Tibial nerve (tissue), 4 donors: ENCODE measurements around the gene MIPEP.

ENCODE experiments used
- EP300 ChIP-seq, 2 donors: sonication (generic); formaldehyde crosslinking; IDR thresholded peaks; one replicate each; pipeline ENCODE4 v1.6.1; 2017; ENCODE audit warnings: antibody characterized with exemption in 2 of 2, mild to moderate bottlenecking in 1 of 2
- POLR2A ChIP-seq, 2 donors: fragments of 450-650 bp; IDR thresholded peaks; one replicate each; pipeline ENCODE4 v1.6.1; 2017; ENCODE audit warnings: antibody characterized with exemption in 2 of 2, mild to moderate bottlenecking in 2 of 2, moderate library complexity in 2 of 2
- TF ChIP-seq, protein P1 (sequence below), 5 experiments: fragments of 200-600 bp in 3 of 5; fragments of 450-650 bp in 2 of 5; sonication (generic) in 3 of 5; IDR thresholded peaks; one replicate each; pipeline ENCODE4 v1.5.1; 2016 to 2019; ENCODE audit warnings: antibody characterized with exemption in 5 of 5, mild to moderate bottlenecking in 3 of 5, moderate library complexity in 2 of 5

DNA sequence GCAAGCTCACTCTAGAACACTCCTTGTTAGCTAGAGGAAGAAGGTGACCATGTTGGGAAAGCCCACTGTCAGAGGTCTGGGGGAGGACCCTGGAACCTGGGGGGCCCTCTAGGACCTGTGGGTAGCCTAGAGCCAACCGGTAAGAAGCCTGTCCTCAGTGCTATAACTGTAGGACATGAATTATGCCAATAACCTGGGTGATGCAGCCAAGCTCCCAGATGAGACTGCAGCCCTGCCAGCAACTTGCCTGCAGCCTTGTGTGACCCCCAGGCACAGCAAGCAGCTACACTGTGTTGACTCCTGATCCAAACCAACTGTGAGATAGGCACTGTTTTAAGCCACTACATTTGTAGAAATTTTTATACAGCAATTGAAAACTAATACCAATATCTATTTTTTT, 122.3 kb downstream of the MIPEP start:
- TF ChIP-seq, protein P1, sequence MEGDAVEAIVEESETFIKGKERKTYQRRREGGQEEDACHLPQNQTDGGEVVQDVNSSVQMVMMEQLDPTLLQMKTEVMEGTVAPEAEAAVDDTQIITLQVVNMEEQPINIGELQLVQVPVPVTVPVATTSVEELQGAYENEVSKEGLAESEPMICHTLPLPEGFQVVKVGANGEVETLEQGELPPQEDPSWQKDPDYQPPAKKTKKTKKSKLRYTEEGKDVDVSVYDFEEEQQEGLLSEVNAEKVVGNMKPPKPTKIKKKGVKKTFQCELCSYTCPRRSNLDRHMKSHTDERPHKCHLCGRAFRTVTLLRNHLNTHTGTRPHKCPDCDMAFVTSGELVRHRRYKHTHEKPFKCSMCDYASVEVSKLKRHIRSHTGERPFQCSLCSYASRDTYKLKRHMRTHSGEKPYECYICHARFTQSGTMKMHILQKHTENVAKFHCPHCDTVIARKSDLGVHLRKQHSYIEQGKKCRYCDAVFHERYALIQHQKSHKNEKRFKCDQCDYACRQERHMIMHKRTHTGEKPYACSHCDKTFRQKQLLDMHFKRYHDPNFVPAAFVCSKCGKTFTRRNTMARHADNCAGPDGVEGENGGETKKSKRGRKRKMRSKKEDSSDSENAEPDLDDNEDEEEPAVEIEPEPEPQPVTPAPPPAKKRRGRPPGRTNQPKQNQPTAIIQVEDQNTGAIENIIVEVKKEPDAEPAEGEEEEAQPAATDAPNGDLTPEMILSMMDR (IDR thresholded peaks at IDR 0.05): no peak
- TF ChIP-seq POLR2A (IDR thresholded peaks at IDR 0.05) (no peak), EP300 (IDR thresholded peaks at IDR 0.05) (no peak)
